HEK293 (cell line): ENCODE measurements around the gene WARS2.

Source experiments
- CTCF ChIA-PET: fragments of 350-600 bp; formaldehyde crosslinking; extraction: SDS; loops from one replicate; lab custom pipeline; 2021; ENCODE audit warnings: antibody characterized with exemption; lab: Yijun Ruan, JAX
- POLR2A ChIA-PET: fragments of 300-600 bp; formaldehyde crosslinking; extraction: SDS; loops from one replicate; lab custom pipeline; 2020; ENCODE audit warnings: antibody characterized with exemption, inconsistent platforms; lab: Yijun Ruan, JAX
- H3K27ac ChIP-seq: fragments of 200-500 bp; sonication (Bioruptor generic); 2 replicates; pipeline ENCODE4 v1.5.1; 2014; ENCODE audit warnings: low read depth, low read length, control low read depth, inconsistent platforms; ENCODE audit errors: extremely low read depth
- H3K36me3 ChIP-seq, 2 experiments: fragments of 200-500 bp in 1 of 2; sonication (Bioruptor generic) in 1 of 2; 1 replicate in 1 of 2; 2 replicates in 1 of 2; pipeline ENCODE4 v1.5.1; 2014 to 2017; ENCODE audit warnings: inconsistent platforms in 2 of 2, low read length in 2 of 2; ENCODE audit not compliant: control insufficient read depth in 2 of 2, insufficient read depth in 1 of 2
- H3K4me1 ChIP-seq: fragments of 200-500 bp; sonication (Bioruptor generic); 2 replicates; pipeline ENCODE4 v1.5.1; 2014; ENCODE audit warnings: mild to moderate bottlenecking, low read length, inconsistent platforms; ENCODE audit not compliant: control insufficient read depth, insufficient read depth
- H3K4me3 ChIP-seq: 2 replicates; pipeline ENCODE4 v1.5.1; 2011; ENCODE audit warnings: low read depth, mild to moderate bottlenecking, control low read depth, low read length, moderate library complexity
- H3K9me3 ChIP-seq: fragments of 200-500 bp; sonication (Bioruptor generic); 2 replicates; pipeline ENCODE4 v1.5.1; 2014; ENCODE audit warnings: low read depth, low read length, inconsistent platforms; ENCODE audit not compliant: control insufficient read depth, insufficient read depth
- HIC1 ChIP-seq: fragments of 450-650 bp; formaldehyde crosslinking; IDR thresholded peaks from 2 replicates; pipeline ENCODE4 v1.5.1; 2016; ENCODE audit warnings: missing biosample characterization, missing genetic modification characterization
- HOXC10 ChIP-seq: sonication (generic); formaldehyde crosslinking; IDR thresholded peaks from 2 replicates; pipeline ENCODE4 v1.8.1; 2023; ENCODE audit warnings: mild to moderate bottlenecking, missing genetic modification reagents
- KLF1 ChIP-seq: fragments of 450-650 bp; formaldehyde crosslinking; IDR thresholded peaks from 2 replicates; pipeline ENCODE4 v1.5.1; 2016; ENCODE audit warnings: missing biosample characterization, missing genetic modification characterization
- MEIS1 ChIP-seq: sonication (generic); formaldehyde crosslinking; IDR thresholded peaks from 2 replicates; pipeline ENCODE4 v1.8.1; 2022; ENCODE audit warnings: missing genetic modification reagents, mild to moderate bottlenecking, borderline replicate concordance
- MYNN ChIP-seq: fragments of 450-650 bp; formaldehyde crosslinking; IDR thresholded peaks from 2 replicates; pipeline ENCODE4 v1.5.1; 2016; ENCODE audit warnings: missing biosample characterization, missing genetic modification characterization, borderline replicate concordance
- PRDM2 ChIP-seq: fragments of 450-650 bp; formaldehyde crosslinking; IDR thresholded peaks from 2 replicates; pipeline ENCODE4 v1.5.1; 2016; ENCODE audit warnings: missing biosample characterization, missing genetic modification characterization, borderline replicate concordance
- ZBTB17 ChIP-seq: fragments of 450-650 bp; formaldehyde crosslinking; IDR thresholded peaks from 2 replicates; pipeline ENCODE4 v1.5.1; 2016; ENCODE audit warnings: missing biosample characterization, missing genetic modification characterization
- ZNF16 ChIP-seq: fragments of 450-650 bp; formaldehyde crosslinking; IDR thresholded peaks from 2 replicates; pipeline ENCODE4 v1.5.1; 2016; ENCODE audit warnings: low read depth, missing biosample characterization, missing genetic modification characterization
- ZNF324 ChIP-seq: fragments of 450-650 bp; formaldehyde crosslinking; IDR thresholded peaks from 2 replicates; pipeline ENCODE4 v1.5.1; 2016; ENCODE audit warnings: missing biosample characterization, missing genetic modification characterization
- ZNF350 ChIP-seq: fragments of 450-650 bp; formaldehyde crosslinking; IDR thresholded peaks from 2 replicates; pipeline ENCODE4 v1.5.0; 2017; ENCODE audit warnings: missing biosample characterization, mild to moderate bottlenecking, missing genetic modification characterization
- ZNF521 ChIP-seq: fragments of 450-650 bp; formaldehyde crosslinking; IDR thresholded peaks from 2 replicates; pipeline ENCODE4 v1.5.1; 2017; ENCODE audit warnings: missing biosample characterization, mild to moderate bottlenecking, missing genetic modification characterization
- ZNF558 ChIP-seq: fragments of 450-650 bp; formaldehyde crosslinking; IDR thresholded peaks from 2 replicates; pipeline ENCODE4 v1.5.1; 2016; ENCODE audit warnings: missing biosample characterization, missing genetic modification characterization
- TF ChIP-seq, protein P1 (sequence below): fragments of 450-650 bp; formaldehyde crosslinking; IDR thresholded peaks from 2 replicates; pipeline ENCODE4 v1.5.1; 2016; ENCODE audit warnings: missing biosample characterization, missing genetic modification characterization, low read depth

Gene WARS2

GRCh38 chr1:119053917-119054316, 86.5 kb downstream of the WARS2 start (continued):
- TF ChIP-seq HIC1: no peak
- TF ChIP-seq, all 188 proteins: peak for 0

DNA sequence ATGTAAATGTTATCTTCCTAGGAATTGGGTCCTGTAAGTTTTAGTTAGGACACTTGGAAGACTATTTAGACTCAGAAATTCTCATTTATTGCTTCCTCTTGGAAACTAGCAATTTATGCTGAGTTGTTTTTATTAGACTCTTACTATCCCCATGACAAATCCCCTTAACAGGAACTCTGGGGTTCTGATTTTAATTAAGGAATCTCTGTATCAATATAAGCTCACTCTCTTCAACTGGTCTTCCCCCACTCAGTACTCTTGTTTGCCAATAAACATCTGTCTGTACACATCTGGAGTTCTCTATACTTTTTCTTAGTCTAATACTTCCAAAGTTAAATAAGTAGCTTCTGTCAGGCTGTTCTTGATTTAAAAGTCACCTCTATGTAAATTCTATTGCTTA, 88.2 kb downstream of the WARS2 start:
- ChIA-PET CTCF (no interaction called here), POLR2A (no interaction called here)
- Histone ChIP-seq H3K4me1 (no peaks in the 10 kb centered on the region), H3K36me3 (no peaks in the 10 kb centered on the region), H3K9me3 (no peaks in the 10 kb centered on the region), H3K4me3 (no peak overlapping the region), H3K27ac (no peak overlapping the region)
- TF ChIP-seq ZNF16 (tag by site-specific recombination) (no peak), ZNF558 (tag by site-specific recombination) (no peak), ZNF324 (tag by site-specific recombination) (no peak), PRDM2 (tag by site-specific recombination) (no peak), ZBTB17 (tag by site-specific recombination) (no peak), HOXC10 (CRISPR knock-in tag) (no peak), ZNF350 (tag by site-specific recombination) (no peak), ZNF521 (tag by site-specific recombination) (no peak), KLF1 (tag by site-specific recombination) (no peak), MYNN (tag by site-specific recombination) (no peak), MEIS1 (CRISPR knock-in tag) (no peak)
- TF ChIP-seq, protein P1, sequence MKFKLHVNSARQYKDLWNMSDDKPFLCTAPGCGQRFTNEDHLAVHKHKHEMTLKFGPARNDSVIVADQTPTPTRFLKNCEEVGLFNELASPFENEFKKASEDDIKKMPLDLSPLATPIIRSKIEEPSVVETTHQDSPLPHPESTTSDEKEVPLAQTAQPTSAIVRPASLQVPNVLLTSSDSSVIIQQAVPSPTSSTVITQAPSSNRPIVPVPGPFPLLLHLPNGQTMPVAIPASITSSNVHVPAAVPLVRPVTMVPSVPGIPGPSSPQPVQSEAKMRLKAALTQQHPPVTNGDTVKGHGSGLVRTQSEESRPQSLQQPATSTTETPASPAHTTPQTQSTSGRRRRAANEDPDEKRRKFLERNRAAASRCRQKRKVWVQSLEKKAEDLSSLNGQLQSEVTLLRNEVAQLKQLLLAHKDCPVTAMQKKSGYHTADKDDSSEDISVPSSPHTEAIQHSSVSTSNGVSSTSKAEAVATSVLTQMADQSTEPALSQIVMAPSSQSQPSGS (tag by site-specific recombination): no peak
